Measurements from ENCODE around the gene GRM7. TPM values are rescaled to one million over a fixed set of nuclear protein-coding genes. Genes with fewer than 3 reads are reported as not detected.

The GRM7 gene
- total RNA-seq, 1 experiment from 2014 or later: not detected

DNA sequence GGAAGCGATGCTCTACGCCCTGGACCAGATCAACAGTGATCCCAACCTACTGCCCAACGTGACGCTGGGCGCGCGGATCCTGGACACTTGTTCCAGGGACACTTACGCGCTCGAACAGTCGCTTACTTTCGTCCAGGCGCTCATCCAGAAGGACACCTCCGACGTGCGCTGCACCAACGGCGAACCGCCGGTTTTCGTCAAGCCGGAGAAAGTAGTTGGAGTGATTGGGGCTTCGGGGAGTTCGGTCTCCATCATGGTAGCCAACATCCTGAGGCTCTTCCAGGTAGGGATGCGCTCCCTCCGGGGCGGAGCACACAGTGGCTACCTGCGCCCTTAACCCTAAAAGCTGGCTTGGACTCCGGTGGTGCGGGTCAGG, 698 bp downstream of the GRM7 start:
- no peak overlapping the region for H3K4me2 ChIP-seq (ENCODE audit: low read length)
- H3K4me3 ChIP-seq (replicated peaks in 1 of 2; ENCODE audit: low read depth in 1 of 2, low read length in 2 of 2): no peak overlapping the region
- RAD21 ChIA-PET (ENCODE audit: low non-redundant PET in 1 of 2, low total read pairs in 2 of 2, uncharacterized antibody in 2 of 2, unreplicated experiment in 2 of 2): no interaction called here
- ATAC-seq: no peak
- H3K9ac ChIP-seq (ENCODE audit: low read length): no peak overlapping the region
- TF ChIP-seq EGR1 (IDR thresholded peaks at IDR 0.05; ENCODE audit: low read depth) (no peak), ZFX (IDR thresholded peaks at IDR 0.05) (no peak), ELF1 (IDR thresholded peaks at IDR 0.05; ENCODE audit: borderline replicate concordance, low read depth) (no peak), FOSL1 (IDR thresholded peaks at IDR 0.05; ENCODE audit: low read depth) (no peak), EZH2 (IDR thresholded peaks at IDR 0.05) (no peak), ZNF274 (IDR thresholded peaks at IDR 0.05; ENCODE audit: low read depth, low read length) (no peak)
- TF ChIP-seq, protein P1, sequence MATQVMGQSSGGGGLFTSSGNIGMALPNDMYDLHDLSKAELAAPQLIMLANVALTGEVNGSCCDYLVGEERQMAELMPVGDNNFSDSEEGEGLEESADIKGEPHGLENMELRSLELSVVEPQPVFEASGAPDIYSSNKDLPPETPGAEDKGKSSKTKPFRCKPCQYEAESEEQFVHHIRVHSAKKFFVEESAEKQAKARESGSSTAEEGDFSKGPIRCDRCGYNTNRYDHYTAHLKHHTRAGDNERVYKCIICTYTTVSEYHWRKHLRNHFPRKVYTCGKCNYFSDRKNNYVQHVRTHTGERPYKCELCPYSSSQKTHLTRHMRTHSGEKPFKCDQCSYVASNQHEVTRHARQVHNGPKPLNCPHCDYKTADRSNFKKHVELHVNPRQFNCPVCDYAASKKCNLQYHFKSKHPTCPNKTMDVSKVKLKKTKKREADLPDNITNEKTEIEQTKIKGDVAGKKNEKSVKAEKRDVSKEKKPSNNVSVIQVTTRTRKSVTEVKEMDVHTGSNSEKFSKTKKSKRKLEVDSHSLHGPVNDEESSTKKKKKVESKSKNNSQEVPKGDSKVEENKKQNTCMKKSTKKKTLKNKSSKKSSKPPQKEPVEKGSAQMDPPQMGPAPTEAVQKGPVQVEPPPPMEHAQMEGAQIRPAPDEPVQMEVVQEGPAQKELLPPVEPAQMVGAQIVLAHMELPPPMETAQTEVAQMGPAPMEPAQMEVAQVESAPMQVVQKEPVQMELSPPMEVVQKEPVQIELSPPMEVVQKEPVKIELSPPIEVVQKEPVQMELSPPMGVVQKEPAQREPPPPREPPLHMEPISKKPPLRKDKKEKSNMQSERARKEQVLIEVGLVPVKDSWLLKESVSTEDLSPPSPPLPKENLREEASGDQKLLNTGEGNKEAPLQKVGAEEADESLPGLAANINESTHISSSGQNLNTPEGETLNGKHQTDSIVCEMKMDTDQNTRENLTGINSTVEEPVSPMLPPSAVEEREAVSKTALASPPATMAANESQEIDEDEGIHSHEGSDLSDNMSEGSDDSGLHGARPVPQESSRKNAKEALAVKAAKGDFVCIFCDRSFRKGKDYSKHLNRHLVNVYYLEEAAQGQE (IDR thresholded peaks at IDR 0.05; ENCODE audit: low read depth): no peak
- TF ChIP-seq, protein P2, sequence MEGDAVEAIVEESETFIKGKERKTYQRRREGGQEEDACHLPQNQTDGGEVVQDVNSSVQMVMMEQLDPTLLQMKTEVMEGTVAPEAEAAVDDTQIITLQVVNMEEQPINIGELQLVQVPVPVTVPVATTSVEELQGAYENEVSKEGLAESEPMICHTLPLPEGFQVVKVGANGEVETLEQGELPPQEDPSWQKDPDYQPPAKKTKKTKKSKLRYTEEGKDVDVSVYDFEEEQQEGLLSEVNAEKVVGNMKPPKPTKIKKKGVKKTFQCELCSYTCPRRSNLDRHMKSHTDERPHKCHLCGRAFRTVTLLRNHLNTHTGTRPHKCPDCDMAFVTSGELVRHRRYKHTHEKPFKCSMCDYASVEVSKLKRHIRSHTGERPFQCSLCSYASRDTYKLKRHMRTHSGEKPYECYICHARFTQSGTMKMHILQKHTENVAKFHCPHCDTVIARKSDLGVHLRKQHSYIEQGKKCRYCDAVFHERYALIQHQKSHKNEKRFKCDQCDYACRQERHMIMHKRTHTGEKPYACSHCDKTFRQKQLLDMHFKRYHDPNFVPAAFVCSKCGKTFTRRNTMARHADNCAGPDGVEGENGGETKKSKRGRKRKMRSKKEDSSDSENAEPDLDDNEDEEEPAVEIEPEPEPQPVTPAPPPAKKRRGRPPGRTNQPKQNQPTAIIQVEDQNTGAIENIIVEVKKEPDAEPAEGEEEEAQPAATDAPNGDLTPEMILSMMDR (IDR thresholded peaks at IDR 0.05 in 2 of 3, conservative IDR thresholded peaks at IDR 0.05 in 1 of 3; ENCODE audit: borderline replicate concordance in 1 of 3, insufficient read depth in 1 of 3, low read depth in 2 of 3, low read length in 2 of 3): no peak
- TF ChIP-seq, protein P3, sequence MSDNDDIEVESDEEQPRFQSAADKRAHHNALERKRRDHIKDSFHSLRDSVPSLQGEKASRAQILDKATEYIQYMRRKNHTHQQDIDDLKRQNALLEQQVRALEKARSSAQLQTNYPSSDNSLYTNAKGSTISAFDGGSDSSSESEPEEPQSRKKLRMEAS (IDR thresholded peaks at IDR 0.05): no peak
- no peak overlapping the region for H3K27ac ChIP-seq (ENCODE audit: low read depth, low read length)
- DNase-seq (ENCODE audit: low read depth, low spot score): no peak
- POLR2A ChIA-PET: no interaction called here
- BruUV-seq (replicated peaks): no TSS peak
- no peaks in the 10 kb centered on the region for H4K20me1 ChIP-seq (ENCODE audit: insufficient read depth)
- H3K9me3 ChIP-seq (ENCODE audit: control insufficient read depth in 1 of 2, insufficient read depth in 1 of 2, low read depth in 1 of 2, low read length in 2 of 2): no peaks in the 10 kb centered on the region; a peak in 1 of 4 replicates
- H3K79me2 ChIP-seq (ENCODE audit: insufficient read depth, low read length): no peaks in the 10 kb centered on the region
- no peaks in the 10 kb centered on the region for H3K36me3 ChIP-seq (ENCODE audit: control insufficient read depth in 1 of 2, insufficient read depth in 2 of 2, low read length in 2 of 2)
- no peak overlapping the region for H2AFZ ChIP-seq (ENCODE audit: low read depth, low read length, poor library complexity, severe bottlenecking)
- H3K4me1 ChIP-seq (ENCODE audit: control insufficient read depth in 1 of 2, insufficient read depth in 2 of 2, low read length in 2 of 2): no peaks in the 10 kb centered on the region
- H3K27me3 ChIP-seq (ENCODE audit: insufficient read depth, low read length): no peaks in the 10 kb centered on the region
- CTCF ChIA-PET: no interaction called here
- no peaks in the 10 kb centered on the region for H3K9me2 ChIP-seq (ENCODE audit: insufficient read depth)
- intact Hi-C loops (cut with micrococcal nuclease): no loop called here
